KMS-11 (cell line): ENCODE data around the gene UNKL.

Experiments used
- H2AFZ ChIP-seq: fragments of 200-600 bp; sonication (generic); 2 replicates; pipeline ENCODE4 v1.6.1; 2016; ENCODE audit warnings: antibody characterized with exemption, mixed run types, low read depth
- H3K27ac ChIP-seq: fragments of 200-600 bp; sonication (generic); 2 replicates; pipeline ENCODE4 v1.6.1; 2016; ENCODE audit warnings: mild to moderate bottlenecking, mixed run types
- H3K27me3 ChIP-seq: fragments of 200-600 bp; sonication (generic); 2 replicates; pipeline ENCODE4 v1.6.1; 2017; ENCODE audit warnings: mild to moderate bottlenecking, low read depth, mixed run types, moderate library complexity; ENCODE audit not compliant: insufficient read depth
- H3K36me3 ChIP-seq: fragments of 200-600 bp; sonication (generic); 2 replicates; pipeline ENCODE4 v1.6.1; 2017; ENCODE audit warnings: mild to moderate bottlenecking, mixed run types; ENCODE audit not compliant: insufficient read depth
- H3K4me1 ChIP-seq: fragments of 200-600 bp; sonication (generic); 2 replicates; pipeline ENCODE4 v1.6.1; 2016; ENCODE audit warnings: mild to moderate bottlenecking, low read depth, mixed run types; ENCODE audit not compliant: poor library complexity, severe bottlenecking
- H3K4me2 ChIP-seq: fragments of 200-600 bp; sonication (generic); 2 replicates; pipeline ENCODE4 v1.7.0; 2016; ENCODE audit warnings: mild to moderate bottlenecking, mixed run types
- H3K4me3 ChIP-seq: fragments of 200-600 bp; sonication (generic); IDR thresholded peaks from 2 replicates; pipeline ENCODE4 v1.6.1; 2017; ENCODE audit warnings: low read depth, low read length, mixed read lengths; ENCODE audit not compliant: insufficient read depth
- H3K79me2 ChIP-seq: fragments of 200-600 bp; sonication (generic); 2 replicates; pipeline ENCODE4 v1.6.1; 2016; ENCODE audit warnings: low read depth, mixed run types; ENCODE audit not compliant: insufficient read depth
- H3K9ac ChIP-seq: fragments of 200-600 bp; sonication (generic); 2 replicates; pipeline ENCODE4 v1.6.1; 2016; ENCODE audit warnings: mild to moderate bottlenecking, mixed run types
- H4K20me1 ChIP-seq: fragments of 200-600 bp; sonication (generic); 2 replicates; pipeline ENCODE4 v1.6.1; 2016; ENCODE audit warnings: mild to moderate bottlenecking, mixed run types; ENCODE audit not compliant: insufficient read depth
- CTCF ChIP-seq: fragments of 200-600 bp; sonication (generic); conservative IDR thresholded peaks from 2 replicates; pipeline ENCODE4 v1.6.1; 2017; ENCODE audit warnings: low read depth, mild to moderate bottlenecking, antibody characterized with exemption, low read length, moderate library complexity, mixed read lengths

Gene UNKL

GRCh38 chr16:1377406-1378010 lies 37.0 kb downstream of the UNKL start:
- Histone ChIP-seq H3K27ac (no peak overlapping the region), H2AFZ (no peak overlapping the region), H3K4me2 (no peak overlapping the region), H3K79me2 (no peaks in the 10 kb centered on the region), H3K36me3 (no peaks in the 10 kb centered on the region; the same call in 1 of the 2 replicates), H3K4me1 (no peaks in the 10 kb centered on the region), H3K27me3 (no peaks in the 10 kb centered on the region), H4K20me1 (no peaks in the 10 kb centered on the region), H3K9ac (no peak overlapping the region), H3K4me3 (no peak overlapping the region)
- no peak for TF ChIP-seq CTCF

- no peak overlapping the region for H3K4me3 ChIP-seq
Measured at GRCh38 chr16:1375741-1376410, 38.6 kb downstream of the UNKL start.

GRCh38 chr16:1375298-1375640 lies 39.2 kb downstream of the UNKL start:
- no peaks in the 10 kb centered on the region for H4K20me1 ChIP-seq
- no peaks in the 10 kb centered on the region for H3K79me2 ChIP-seq

More at GRCh38 chr16:1375741-1376410, 38.6 kb downstream of the UNKL start:
- no peak overlapping the region for H3K9ac ChIP-seq
- no peak overlapping the region for H3K4me2 ChIP-seq
- H3K79me2 ChIP-seq = no peaks in the 10 kb centered on the region
- TF ChIP-seq CTCF = no peak
- H3K4me1 ChIP-seq = no peaks in the 10 kb centered on the region
- H2AFZ ChIP-seq = no peak overlapping the region
- H3K27ac ChIP-seq = no peak overlapping the region
- H4K20me1 ChIP-seq = no peaks in the 10 kb centered on the region
- no peaks in the 10 kb centered on the region for H3K27me3 ChIP-seq
- no peaks in the 10 kb centered on the region for H3K36me3 ChIP-seq

GRCh38 chr16:1374418-1375297 lies 39.8 kb downstream of the UNKL start:
- TF ChIP-seq CTCF = no peak
- no peak overlapping the region for H3K4me3 ChIP-seq
- H3K27me3 ChIP-seq = no peaks in the 10 kb centered on the region
- no peak overlapping the region for H2AFZ ChIP-seq
- no peaks in the 10 kb centered on the region for H3K36me3 ChIP-seq
- H4K20me1 ChIP-seq = no peaks in the 10 kb centered on the region
- H3K27ac ChIP-seq = no peak overlapping the region
- H3K79me2 ChIP-seq = no peaks in the 10 kb centered on the region
- H3K9ac ChIP-seq = no peak overlapping the region
- no peak overlapping the region for H3K4me2 ChIP-seq
- no peaks in the 10 kb centered on the region for H3K4me1 ChIP-seq

More at GRCh38 chr16:1375298-1375640, 39.2 kb downstream of the UNKL start:
- H3K27ac ChIP-seq = no peak overlapping the region
- no peak overlapping the region for H3K4me3 ChIP-seq
- H3K27me3 ChIP-seq = no peaks in the 10 kb centered on the region
- H2AFZ ChIP-seq = no peak overlapping the region
- H3K36me3 ChIP-seq = no peaks in the 10 kb centered on the region
- no peak for TF ChIP-seq CTCF
- no peak overlapping the region for H3K4me2 ChIP-seq
- no peak overlapping the region for H3K9ac ChIP-seq
- H3K4me1 ChIP-seq = no peaks in the 10 kb centered on the region
